HepG2 (cell line): Measurements from ENCODE around the gene GDE1. TPM values are rescaled to one million over a fixed set of nuclear protein-coding genes. Genes with fewer than 3 reads are reported as not detected.

Experiments
- BRCA1 ChIP-seq: sonication (generic); formaldehyde crosslinking; IDR thresholded peaks from 2 replicates; pipeline ENCODE4 v1.4.0; 2020; ENCODE audit warnings: missing genetic modification reagents
- EHMT2 ChIP-seq: fragments of 200-600 bp; sonication (generic); IDR thresholded peaks from 2 replicates; pipeline ENCODE4 v1.7.0; 2017; ENCODE audit warnings: antibody characterized with exemption, low read depth, low read length, borderline replicate concordance
- ERF ChIP-seq: IDR thresholded peaks from 2 replicates; pipeline ENCODE4 v1.6.1; 2018; ENCODE audit warnings: missing biosample characterization, missing genetic modification reagents
- ISX ChIP-seq: sonication (generic); formaldehyde crosslinking; conservative IDR thresholded peaks from 2 replicates; pipeline ENCODE4 v1.5.0; 2020; ENCODE audit warnings: missing genetic modification reagents
- PAX8 ChIP-seq: sonication (generic); formaldehyde crosslinking; IDR thresholded peaks from 2 replicates; pipeline ENCODE4 v1.8.0; 2022; ENCODE audit warnings: mild to moderate bottlenecking, missing genetic modification reagents, borderline replicate concordance
- SIX1 ChIP-seq: sonication (generic); formaldehyde crosslinking; IDR thresholded peaks from 2 replicates; pipeline ENCODE4 v1.4.0; 2020; ENCODE audit warnings: missing genetic modification reagents, borderline replicate concordance
- SMAD9 ChIP-seq: sonication (generic); formaldehyde crosslinking; IDR thresholded peaks from 2 replicates; pipeline ENCODE4 v1.5.1; 2020; ENCODE audit warnings: mild to moderate bottlenecking, missing genetic modification reagents
- SRSF1 ChIP-seq: fragments of 200-400 bp; formaldehyde crosslinking; optimal IDR thresholded peaks from 2 replicates; pipeline ENCODE3; 2017; ENCODE audit warnings: mild to moderate bottlenecking, low read depth, low read length, moderate library complexity
- TBL1XR1 ChIP-seq: fragments of 150-350 bp; IDR thresholded peaks from 2 replicates; pipeline ENCODE4 v1.6.1; 2014; ENCODE audit warnings: borderline replicate concordance, low read length; ENCODE audit not compliant: partially characterized antibody
- TCF12 ChIP-seq, 2 experiments: fragments of 450-650 bp in 1 of 2; sonication (generic) in 1 of 2; formaldehyde crosslinking in 1 of 2; IDR thresholded peaks; 2 replicates each; pipeline versions ENCODE4 v1.6.1 to v1.8.0; 2017 to 2022; ENCODE audit warnings: antibody characterized with exemption in 1 of 2, mild to moderate bottlenecking in 1 of 2, missing genetic modification reagents in 1 of 2, moderate library complexity in 1 of 2
- ZNF335 ChIP-seq: sonication (generic); formaldehyde crosslinking; IDR thresholded peaks from 2 replicates; pipeline ENCODE4 v1.4.0; 2020; ENCODE audit warnings: missing genetic modification reagents
- ZNF468 ChIP-seq: sonication (generic); formaldehyde crosslinking; IDR thresholded peaks from 2 replicates; pipeline ENCODE4 v1.8.0; 2022; ENCODE audit warnings: mild to moderate bottlenecking, moderate library complexity, missing genetic modification reagents
- ZNF563 ChIP-seq: sonication (generic); formaldehyde crosslinking; IDR thresholded peaks from 2 replicates; pipeline ENCODE4 v1.8.0; 2022; ENCODE audit warnings: mild to moderate bottlenecking, moderate library complexity, missing genetic modification reagents
- ZNF709 ChIP-seq: sonication (generic); formaldehyde crosslinking; IDR thresholded peaks from 2 replicates; pipeline ENCODE4 v1.5.0; 2020; ENCODE audit warnings: mild to moderate bottlenecking, missing genetic modification reagents
- ZNF737 ChIP-seq: sonication (generic); formaldehyde crosslinking; IDR thresholded peaks from 2 replicates; pipeline ENCODE4 v1.5.0; 2020; ENCODE audit warnings: missing genetic modification reagents, mild to moderate bottlenecking, borderline replicate concordance
- ZNF792 ChIP-seq: IDR thresholded peaks from 2 replicates; pipeline ENCODE4 v1.6.1; 2016
- ZNF891 ChIP-seq: sonication (generic); formaldehyde crosslinking; IDR thresholded peaks from 2 replicates; pipeline ENCODE4 v1.5.0; 2020; ENCODE audit warnings: mild to moderate bottlenecking, missing genetic modification reagents
- polyA plus RNA-seq, 8 experiments: library from polyadenylated mRNA; depleted of rRNA in 3 of 8; stranded (reverse) in 7 of 8; unstranded in 1 of 8; fragments of >200 nt; fragmentation: Illumina TruSeq in 4 of 8; extraction: Trizol in 4 of 8; gene quantifications; 2 replicates each; pipeline versions ENCODE4 v1.2.1 to v1.2.3, GENCODE V29; 2011 to 2016; ENCODE audit warnings: low read depth in 4 of 8, missing spikeins in 1 of 8, mixed read lengths in 1 of 8; ENCODE audit not compliant: insufficient read depth in 1 of 8
- total RNA-seq, 5 experiments: library from RNA; depleted of rRNA; stranded (reverse); fragments of >200 nt; fragmentation: Illumina TruSeq; extraction: Trizol; gene quantifications; 2 replicates each; pipeline ENCODE4 v1.2.3, GENCODE V29; 2016; ENCODE audit warnings: low read depth in 1 of 5
- TF ChIP-seq, protein P1 (sequence below): sonication (generic); formaldehyde crosslinking; IDR thresholded peaks from 2 replicates; pipeline ENCODE4 v1.8.0; 2022; ENCODE audit warnings: mild to moderate bottlenecking, missing genetic modification reagents, borderline replicate concordance
- TF ChIP-seq, protein P2 (sequence below): sonication (generic); formaldehyde crosslinking; conservative IDR thresholded peaks from 2 replicates; pipeline ENCODE4 v1.4.0; 2020; ENCODE audit warnings: missing genetic modification reagents
- TF ChIP-seq, protein P3 (sequence below): sonication (generic); formaldehyde crosslinking; IDR thresholded peaks from 2 replicates; pipeline ENCODE4 v1.4.0; 2020; ENCODE audit warnings: missing genetic modification reagents, borderline replicate concordance
- TF ChIP-seq, protein P4 (sequence below): sonication (generic); formaldehyde crosslinking; IDR thresholded peaks from 2 replicates; pipeline ENCODE4 v1.4.0; 2020; ENCODE audit warnings: mild to moderate bottlenecking, missing genetic modification reagents

The GDE1 gene
- total and polyA plus RNA-seq, 2 of the 13 experiments (the other 11 are each of a cell fraction or from before 2014, with no cell fraction given), result 35.9 to 59.0 TPM

DNA sequence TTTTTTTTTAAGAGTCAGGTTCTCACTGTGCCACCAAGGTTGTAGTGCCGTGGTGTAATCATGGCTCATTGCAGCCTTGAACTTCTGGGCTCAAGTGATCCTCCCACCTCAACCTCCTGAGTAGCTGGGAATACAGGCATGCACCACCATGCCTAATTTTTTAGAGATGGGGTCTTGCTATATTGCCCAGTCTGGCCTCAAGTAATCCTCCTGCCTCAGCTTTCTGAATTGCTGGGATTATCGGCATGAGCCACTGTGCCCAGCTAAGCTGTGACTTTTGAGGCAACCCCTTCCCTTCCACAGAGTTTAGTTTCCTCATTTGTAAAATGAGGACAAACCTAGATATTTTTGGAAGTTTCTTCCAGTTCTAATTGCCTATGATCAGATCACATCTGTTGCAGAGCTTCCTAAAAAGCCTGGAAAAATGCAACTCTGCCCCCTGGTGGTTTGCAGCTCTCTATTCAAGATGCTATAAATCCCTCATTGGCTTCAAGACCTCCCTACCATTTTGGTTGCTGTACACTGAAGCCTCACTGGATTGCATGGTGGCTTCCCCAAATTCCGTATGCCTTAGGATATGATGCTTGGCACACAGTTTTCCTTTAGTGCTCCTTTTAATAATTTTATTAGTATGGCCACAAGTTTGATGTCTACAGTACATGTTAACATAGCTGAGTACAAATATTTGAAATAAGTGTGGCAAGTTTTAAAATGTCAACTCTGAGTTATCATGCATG, 19.3 kb downstream of the GDE1 start (continued):
- TF ChIP-seq ERF (no peak; the same call in 1 of the 2 replicates), ZNF792 (CRISPR knock-in tag) (no peak), SMAD9 (CRISPR knock-in tag) (no peak), BRCA1 (CRISPR knock-in tag) (0 out of 2 replicates have a peak, but pooled peaks have one; percentile 32), ZNF709 (peak; percentile 40; the same call in 1 of the 2 replicates), ZNF891 (no peak), SRSF1 (no peak), TBL1XR1 (no peak), ZNF335 (CRISPR knock-in tag) (0 out of 2 replicates have a peak, but pooled peaks have one; percentile 53), SIX1 (no peak), EHMT2 (0 out of 2 replicates have a peak, but pooled peaks have one; percentile 36), PAX8 (no peak), TCF12 (IDR thresholded peaks at IDR 0.05) (no peak), TCF12 (CRISPR knock-in tag; IDR thresholded peaks at IDR 0.05) (no peak), ZNF737 (0 out of 2 replicates have a peak, but pooled peaks have one; percentile 44), ZNF468 (CRISPR knock-in tag) (no peak), ZNF563 (CRISPR knock-in tag) (no peak), ISX (no peak)
- TF ChIP-seq, protein P1, sequence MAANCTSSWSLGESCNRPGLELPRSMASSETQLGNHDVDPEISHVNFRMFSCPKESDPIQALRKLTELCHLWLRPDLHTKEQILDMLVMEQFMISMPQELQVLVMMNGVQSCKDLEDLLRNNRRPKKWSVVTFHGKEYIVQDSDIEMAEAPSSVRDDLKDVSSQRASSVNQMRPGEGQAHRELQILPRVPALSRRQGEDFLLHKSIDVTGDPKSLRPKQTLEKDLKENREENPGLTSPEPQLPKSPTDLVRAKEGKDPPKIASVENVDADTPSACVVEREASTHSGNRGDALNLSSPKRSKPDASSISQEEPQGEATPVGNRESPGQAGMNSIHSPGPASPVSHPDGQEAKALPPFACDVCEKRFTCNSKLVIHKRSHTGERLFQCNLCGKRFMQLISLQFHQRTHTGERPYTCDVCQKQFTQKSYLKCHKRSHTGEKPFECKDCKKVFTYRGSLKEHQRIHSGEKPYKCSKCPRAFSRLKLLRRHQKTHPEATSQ, result no peak
- TF ChIP-seq, protein P2, sequence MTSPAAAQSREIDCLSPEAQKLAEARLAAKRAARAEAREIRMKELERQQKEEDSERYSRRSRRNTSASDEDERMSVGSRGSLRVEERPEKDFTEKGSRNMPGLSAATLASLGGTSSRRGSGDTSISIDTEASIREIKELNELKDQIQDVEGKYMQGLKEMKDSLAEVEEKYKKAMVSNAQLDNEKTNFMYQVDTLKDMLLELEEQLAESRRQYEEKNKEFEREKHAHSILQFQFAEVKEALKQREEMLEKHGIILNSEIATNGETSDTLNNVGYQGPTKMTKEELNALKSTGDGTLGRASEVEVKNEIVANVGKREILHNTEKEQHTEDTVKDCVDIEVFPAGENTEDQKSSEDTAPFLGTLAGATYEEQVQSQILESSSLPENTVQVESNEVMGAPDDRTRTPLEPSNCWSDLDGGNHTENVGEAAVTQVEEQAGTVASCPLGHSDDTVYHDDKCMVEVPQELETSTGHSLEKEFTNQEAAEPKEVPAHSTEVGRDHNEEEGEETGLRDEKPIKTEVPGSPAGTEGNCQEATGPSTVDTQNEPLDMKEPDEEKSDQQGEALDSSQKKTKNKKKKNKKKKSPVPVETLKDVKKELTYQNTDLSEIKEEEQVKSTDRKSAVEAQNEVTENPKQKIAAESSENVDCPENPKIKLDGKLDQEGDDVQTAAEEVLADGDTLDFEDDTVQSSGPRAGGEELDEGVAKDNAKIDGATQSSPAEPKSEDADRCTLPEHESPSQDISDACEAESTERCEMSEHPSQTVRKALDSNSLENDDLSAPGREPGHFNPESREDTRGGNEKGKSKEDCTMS (CRISPR knock-in tag), result no peak
- TF ChIP-seq, protein P3, sequence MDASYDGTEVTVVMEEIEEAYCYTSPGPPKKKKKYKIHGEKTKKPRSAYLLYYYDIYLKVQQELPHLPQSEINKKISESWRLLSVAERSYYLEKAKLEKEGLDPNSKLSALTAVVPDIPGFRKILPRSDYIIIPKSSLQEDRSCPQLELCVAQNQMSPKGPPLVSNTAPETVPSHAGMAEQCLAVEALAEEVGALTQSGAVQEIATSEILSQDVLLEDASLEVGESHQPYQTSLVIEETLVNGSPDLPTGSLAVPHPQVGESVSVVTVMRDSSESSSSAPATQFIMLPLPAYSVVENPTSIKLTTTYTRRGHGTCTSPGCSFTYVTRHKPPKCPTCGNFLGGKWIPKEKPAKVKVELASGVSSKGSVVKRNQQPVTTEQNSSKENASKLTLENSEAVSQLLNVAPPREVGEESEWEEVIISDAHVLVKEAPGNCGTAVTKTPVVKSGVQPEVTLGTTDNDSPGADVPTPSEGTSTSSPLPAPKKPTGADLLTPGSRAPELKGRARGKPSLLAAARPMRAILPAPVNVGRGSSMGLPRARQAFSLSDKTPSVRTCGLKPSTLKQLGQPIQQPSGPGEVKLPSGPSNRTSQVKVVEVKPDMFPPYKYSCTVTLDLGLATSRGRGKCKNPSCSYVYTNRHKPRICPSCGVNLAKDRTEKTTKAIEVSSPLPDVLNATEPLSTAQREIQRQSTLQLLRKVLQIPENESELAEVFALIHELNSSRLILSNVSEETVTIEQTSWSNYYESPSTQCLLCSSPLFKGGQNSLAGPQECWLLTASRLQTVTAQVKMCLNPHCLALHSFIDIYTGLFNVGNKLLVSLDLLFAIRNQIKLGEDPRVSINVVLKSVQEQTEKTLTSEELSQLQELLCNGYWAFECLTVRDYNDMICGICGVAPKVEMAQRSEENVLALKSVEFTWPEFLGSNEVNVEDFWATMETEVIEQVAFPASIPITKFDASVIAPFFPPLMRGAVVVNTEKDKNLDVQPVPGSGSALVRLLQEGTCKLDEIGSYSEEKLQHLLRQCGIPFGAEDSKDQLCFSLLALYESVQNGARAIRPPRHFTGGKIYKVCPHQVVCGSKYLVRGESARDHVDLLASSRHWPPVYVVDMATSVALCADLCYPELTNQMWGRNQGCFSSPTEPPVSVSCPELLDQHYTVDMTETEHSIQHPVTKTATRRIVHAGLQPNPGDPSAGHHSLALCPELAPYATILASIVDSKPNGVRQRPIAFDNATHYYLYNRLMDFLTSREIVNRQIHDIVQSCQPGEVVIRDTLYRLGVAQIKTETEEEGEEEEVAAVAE (CRISPR knock-in tag), result no peak
- TF ChIP-seq, protein P4, sequence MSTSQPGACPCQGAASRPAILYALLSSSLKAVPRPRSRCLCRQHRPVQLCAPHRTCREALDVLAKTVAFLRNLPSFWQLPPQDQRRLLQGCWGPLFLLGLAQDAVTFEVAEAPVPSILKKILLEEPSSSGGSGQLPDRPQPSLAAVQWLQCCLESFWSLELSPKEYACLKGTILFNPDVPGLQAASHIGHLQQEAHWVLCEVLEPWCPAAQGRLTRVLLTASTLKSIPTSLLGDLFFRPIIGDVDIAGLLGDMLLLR (CRISPR knock-in tag), result no peak
